ENCODE measurements around the gene DSCAML1. TPM values are rescaled to one million over a fixed set of nuclear protein-coding genes. Genes with fewer than 3 reads are reported as not detected.

The DSCAML1 gene
- total RNA-seq, 1 experiment from 2014 or later: 0.90 TPM

DNA sequence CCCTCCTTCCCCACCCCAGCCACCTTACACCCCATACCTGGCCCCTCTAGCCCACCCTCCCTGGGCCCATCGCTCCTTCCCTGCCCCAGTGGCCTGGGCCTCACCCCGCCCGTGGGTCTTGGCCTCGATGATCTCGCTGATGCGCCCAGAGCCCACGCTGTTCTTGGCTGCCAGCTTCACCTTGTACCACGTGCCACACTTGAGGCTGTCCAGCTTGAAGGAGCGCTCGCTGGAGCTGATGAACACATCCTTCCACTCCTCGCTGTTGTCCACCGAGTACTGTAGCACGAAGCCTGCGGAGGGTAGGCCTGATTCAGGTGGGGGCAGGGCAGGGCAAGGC, 359.3 kb downstream of the DSCAML1 start (continued):
- TF ChIP-seq, protein P1, sequence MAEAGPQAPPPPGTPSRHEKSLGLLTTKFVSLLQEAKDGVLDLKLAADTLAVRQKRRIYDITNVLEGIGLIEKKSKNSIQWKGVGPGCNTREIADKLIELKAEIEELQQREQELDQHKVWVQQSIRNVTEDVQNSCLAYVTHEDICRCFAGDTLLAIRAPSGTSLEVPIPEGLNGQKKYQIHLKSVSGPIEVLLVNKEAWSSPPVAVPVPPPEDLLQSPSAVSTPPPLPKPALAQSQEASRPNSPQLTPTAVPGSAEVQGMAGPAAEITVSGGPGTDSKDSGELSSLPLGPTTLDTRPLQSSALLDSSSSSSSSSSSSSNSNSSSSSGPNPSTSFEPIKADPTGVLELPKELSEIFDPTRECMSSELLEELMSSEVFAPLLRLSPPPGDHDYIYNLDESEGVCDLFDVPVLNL (CRISPR knock-in tag; IDR thresholded peaks at IDR 0.05; ENCODE audit: borderline replicate concordance, low read depth): no peak
- TF ChIP-seq, protein P2, sequence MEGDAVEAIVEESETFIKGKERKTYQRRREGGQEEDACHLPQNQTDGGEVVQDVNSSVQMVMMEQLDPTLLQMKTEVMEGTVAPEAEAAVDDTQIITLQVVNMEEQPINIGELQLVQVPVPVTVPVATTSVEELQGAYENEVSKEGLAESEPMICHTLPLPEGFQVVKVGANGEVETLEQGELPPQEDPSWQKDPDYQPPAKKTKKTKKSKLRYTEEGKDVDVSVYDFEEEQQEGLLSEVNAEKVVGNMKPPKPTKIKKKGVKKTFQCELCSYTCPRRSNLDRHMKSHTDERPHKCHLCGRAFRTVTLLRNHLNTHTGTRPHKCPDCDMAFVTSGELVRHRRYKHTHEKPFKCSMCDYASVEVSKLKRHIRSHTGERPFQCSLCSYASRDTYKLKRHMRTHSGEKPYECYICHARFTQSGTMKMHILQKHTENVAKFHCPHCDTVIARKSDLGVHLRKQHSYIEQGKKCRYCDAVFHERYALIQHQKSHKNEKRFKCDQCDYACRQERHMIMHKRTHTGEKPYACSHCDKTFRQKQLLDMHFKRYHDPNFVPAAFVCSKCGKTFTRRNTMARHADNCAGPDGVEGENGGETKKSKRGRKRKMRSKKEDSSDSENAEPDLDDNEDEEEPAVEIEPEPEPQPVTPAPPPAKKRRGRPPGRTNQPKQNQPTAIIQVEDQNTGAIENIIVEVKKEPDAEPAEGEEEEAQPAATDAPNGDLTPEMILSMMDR (IDR thresholded peaks at IDR 0.05): no peak
- no peak for TF ChIP-seq ETV6 (CRISPR knock-in tag; IDR thresholded peaks at IDR 0.05)
- no peak for TF ChIP-seq JAZF1 (CRISPR knock-in tag; IDR thresholded peaks at IDR 0.05)
- no peak for TF ChIP-seq NR2C2 (CRISPR knock-in tag; IDR thresholded peaks at IDR 0.05)
- TF ChIP-seq, protein P3, sequence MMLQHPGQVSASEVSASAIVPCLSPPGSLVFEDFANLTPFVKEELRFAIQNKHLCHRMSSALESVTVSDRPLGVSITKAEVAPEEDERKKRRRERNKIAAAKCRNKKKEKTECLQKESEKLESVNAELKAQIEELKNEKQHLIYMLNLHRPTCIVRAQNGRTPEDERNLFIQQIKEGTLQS (CRISPR knock-in tag; conservative IDR thresholded peaks at IDR 0.05): no peak
- TF ChIP-seq RORB (CRISPR knock-in tag; IDR thresholded peaks at IDR 0.05): no peak
- TF ChIP-seq, protein P4, sequence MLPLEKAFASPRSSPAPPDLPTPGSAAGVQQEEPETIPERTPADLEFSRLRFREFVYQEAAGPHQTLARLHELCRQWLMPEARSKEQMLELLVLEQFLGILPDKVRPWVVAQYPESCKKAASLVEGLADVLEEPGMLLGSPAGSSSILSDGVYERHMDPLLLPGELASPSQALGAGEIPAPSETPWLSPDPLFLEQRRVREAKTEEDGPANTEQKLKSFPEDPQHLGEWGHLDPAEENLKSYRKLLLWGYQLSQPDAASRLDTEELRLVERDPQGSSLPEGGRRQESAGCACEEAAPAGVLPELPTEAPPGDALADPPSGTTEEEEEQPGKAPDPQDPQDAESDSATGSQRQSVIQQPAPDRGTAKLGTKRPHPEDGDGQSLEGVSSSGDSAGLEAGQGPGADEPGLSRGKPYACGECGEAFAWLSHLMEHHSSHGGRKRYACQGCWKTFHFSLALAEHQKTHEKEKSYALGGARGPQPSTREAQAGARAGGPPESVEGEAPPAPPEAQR (CRISPR knock-in tag; IDR thresholded peaks at IDR 0.05): no peak
- TF ChIP-seq, protein P5, sequence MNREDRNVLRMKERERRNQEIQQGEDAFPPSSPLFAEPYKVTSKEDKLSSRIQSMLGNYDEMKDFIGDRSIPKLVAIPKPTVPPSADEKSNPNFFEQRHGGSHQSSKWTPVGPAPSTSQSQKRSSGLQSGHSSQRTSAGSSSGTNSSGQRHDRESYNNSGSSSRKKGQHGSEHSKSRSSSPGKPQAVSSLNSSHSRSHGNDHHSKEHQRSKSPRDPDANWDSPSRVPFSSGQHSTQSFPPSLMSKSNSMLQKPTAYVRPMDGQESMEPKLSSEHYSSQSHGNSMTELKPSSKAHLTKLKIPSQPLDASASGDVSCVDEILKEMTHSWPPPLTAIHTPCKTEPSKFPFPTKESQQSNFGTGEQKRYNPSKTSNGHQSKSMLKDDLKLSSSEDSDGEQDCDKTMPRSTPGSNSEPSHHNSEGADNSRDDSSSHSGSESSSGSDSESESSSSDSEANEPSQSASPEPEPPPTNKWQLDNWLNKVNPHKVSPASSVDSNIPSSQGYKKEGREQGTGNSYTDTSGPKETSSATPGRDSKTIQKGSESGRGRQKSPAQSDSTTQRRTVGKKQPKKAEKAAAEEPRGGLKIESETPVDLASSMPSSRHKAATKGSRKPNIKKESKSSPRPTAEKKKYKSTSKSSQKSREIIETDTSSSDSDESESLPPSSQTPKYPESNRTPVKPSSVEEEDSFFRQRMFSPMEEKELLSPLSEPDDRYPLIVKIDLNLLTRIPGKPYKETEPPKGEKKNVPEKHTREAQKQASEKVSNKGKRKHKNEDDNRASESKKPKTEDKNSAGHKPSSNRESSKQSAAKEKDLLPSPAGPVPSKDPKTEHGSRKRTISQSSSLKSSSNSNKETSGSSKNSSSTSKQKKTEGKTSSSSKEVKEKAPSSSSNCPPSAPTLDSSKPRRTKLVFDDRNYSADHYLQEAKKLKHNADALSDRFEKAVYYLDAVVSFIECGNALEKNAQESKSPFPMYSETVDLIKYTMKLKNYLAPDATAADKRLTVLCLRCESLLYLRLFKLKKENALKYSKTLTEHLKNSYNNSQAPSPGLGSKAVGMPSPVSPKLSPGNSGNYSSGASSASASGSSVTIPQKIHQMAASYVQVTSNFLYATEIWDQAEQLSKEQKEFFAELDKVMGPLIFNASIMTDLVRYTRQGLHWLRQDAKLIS (CRISPR knock-in tag; IDR thresholded peaks at IDR 0.05; ENCODE audit: borderline replicate concordance): no peak
- no peak for TF ChIP-seq GRHL2 (CRISPR knock-in tag; IDR thresholded peaks at IDR 0.05; ENCODE audit: insufficient replicate concordance, severe bottlenecking)
- no peak for TF ChIP-seq CREB1 (CRISPR knock-in tag; IDR thresholded peaks at IDR 0.05)
- no peak for TF ChIP-seq ZNF121 (CRISPR knock-in tag; IDR thresholded peaks at IDR 0.05)

DNA sequence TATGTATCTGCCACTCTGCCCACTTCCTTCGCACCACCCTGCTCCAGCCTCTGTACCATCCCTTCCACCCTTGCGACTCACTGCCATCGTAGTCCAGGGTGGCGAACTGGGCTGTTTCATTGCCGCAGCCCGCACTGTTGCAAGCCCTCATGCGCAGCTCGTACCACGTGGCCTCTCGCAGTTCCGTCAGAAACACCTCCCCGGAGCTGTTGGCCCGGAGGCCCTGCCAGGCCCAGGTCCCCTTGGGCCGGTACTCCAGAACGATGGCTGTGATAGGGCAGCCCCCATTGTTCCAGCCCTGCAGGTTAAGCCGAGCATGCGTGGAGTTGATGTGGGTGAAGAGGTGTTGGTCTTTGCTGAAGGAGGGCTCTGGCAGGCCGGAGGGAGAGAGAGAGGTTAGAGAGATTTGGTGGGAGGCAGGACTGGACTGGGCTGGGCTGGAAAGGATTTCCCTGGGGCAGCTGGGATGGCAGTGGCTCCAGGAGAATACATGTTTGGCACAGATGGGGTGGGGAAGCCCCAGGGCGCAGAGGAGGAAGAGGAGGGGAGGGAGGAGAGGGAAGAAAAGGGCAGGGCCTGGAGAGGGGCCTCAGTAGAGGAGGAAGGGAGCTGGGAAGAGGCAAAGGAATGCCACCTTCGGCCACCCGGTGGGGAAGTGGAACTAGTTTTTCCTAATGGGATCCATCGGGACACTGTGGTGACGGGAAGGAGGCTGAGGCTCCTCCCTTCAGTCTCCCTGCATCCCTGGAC, 359.8 kb downstream of the DSCAML1 start:
- ChIA-PET POLR2A (no interaction called here), CTCF (interaction anchor here (0.5 to 2.2 kb wide), 2 partner anchors 12 to 91 kb away, joined by 3 to 17 read pairs; no protein-coding TSS in a partner anchor)
- DNase-seq (ENCODE audit: low spot score) (no peak), ATAC-seq (peak; percentile 36)
- no peaks in the 10 kb centered on the region for H3K27me3 Mint-ChIP-seq (ENCODE audit: low read depth)
- H3K27ac Mint-ChIP-seq: no peak overlapping the region
- peaks cover 5% of the 10 kb centered on the region; the same call in 1 of the 2 replicates for H3K4me1 Mint-ChIP-seq
- H3K9me3 Mint-ChIP-seq: no peaks in the 10 kb centered on the region
- no peaks in the 10 kb centered on the region for H3K36me3 Mint-ChIP-seq
- H3K4me3 Mint-ChIP-seq: no peak overlapping the region
- TF ChIP-seq, protein P6, sequence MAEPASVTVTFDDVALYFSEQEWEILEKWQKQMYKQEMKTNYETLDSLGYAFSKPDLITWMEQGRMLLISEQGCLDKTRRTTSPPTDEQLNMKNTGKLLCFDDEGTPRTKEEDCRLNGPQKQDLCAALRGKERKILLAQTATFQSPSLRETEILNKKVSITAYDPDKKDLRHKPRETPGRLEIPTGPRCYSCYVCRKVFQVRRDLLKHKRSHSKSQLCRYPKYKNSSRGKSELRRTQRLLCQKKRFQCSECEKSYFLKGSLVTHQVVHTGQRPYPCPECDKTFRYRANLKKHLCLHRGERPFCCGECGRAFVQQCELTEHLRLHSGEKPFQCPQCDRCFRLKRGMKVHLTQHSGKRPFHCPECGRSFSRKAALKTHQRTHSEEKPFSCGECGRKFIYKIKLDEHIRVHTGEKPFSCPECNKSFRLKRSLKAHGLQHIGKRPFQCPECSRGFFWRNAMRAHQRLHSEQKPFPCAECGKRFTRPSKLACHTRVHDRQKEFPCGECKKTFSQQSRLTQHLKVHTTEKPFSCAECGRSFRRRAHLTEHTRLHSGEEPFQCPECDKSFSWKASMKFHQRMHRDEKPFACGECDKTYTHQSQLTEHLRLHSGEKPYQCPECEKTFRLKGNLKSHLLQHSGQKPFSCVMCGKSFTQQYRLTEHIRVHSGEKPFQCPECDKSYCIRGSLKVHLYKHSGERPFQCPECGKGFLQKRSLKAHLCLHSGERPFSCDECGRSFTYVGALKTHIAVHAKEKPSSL (CRISPR knock-in tag; conservative IDR thresholded peaks at IDR 0.05): no peak
- TF ChIP-seq, protein P7, sequence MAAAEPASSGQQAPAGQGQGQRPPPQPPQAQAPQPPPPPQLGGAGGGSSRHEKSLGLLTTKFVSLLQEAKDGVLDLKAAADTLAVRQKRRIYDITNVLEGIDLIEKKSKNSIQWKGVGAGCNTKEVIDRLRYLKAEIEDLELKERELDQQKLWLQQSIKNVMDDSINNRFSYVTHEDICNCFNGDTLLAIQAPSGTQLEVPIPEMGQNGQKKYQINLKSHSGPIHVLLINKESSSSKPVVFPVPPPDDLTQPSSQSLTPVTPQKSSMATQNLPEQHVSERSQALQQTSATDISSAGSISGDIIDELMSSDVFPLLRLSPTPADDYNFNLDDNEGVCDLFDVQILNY (CRISPR knock-in tag; IDR thresholded peaks at IDR 0.05): no peak
- TF ChIP-seq PRRX2 (CRISPR knock-in tag; IDR thresholded peaks at IDR 0.05) (no peak), GTF2I (CRISPR knock-in tag; conservative IDR thresholded peaks at IDR 0.05) (no peak), ZNF396 (CRISPR knock-in tag; IDR thresholded peaks at IDR 0.05; ENCODE audit: borderline replicate concordance) (no peak), ZNF121 (CRISPR knock-in tag; IDR thresholded peaks at IDR 0.05) (no peak), GABPB1 (CRISPR knock-in tag; IDR thresholded peaks at IDR 0.05) (no peak), ZNF263 (CRISPR knock-in tag; IDR thresholded peaks at IDR 0.05; ENCODE audit: low read depth) (no peak), CREB1 (CRISPR knock-in tag; IDR thresholded peaks at IDR 0.05) (no peak), FOXJ3 (CRISPR knock-in tag; IDR thresholded peaks at IDR 0.05; ENCODE audit: borderline replicate concordance) (no peak), SOX15 (CRISPR knock-in tag; IDR thresholded peaks at IDR 0.05) (no peak), ATF1 (CRISPR knock-in tag; IDR thresholded peaks at IDR 0.05) (no peak)
- TF ChIP-seq, protein P8, sequence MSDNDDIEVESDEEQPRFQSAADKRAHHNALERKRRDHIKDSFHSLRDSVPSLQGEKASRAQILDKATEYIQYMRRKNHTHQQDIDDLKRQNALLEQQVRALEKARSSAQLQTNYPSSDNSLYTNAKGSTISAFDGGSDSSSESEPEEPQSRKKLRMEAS (CRISPR knock-in tag; IDR thresholded peaks at IDR 0.05): no peak
- TF ChIP-seq, protein P1 (CRISPR knock-in tag; IDR thresholded peaks at IDR 0.05; ENCODE audit: borderline replicate concordance, low read depth): no peak
